Mesothelial cell of epicardium (in vitro differentiated cells): ENCODE results near the gene ADGRL2. TPM values are rescaled to one million over a fixed set of nuclear protein-coding genes. Genes with fewer than 3 reads are reported as not detected.
A peak's percentile ranks its signal among the peaks of the same experiment; 100 is the strongest.
"Not testable (repeated sequence)": the region's sequence is repeated elsewhere in the genome, so short reads cannot be mapped to it uniquely, and the experiment has no call there.

Source experiments
- DNase-seq, 2 experiments: peaks; one replicate each; pipeline ENCODE4 v3.0.0; 2021; ENCODE audit warnings: low spot score in 2 of 2; ENCODE audit not compliant: unreplicated experiment in 2 of 2
- H3K27ac Mint-ChIP-seq: 2 replicates; pipeline ENCODE4 v1.8.0; 2021; ENCODE audit warnings: mixed read lengths
- H3K27me3 Mint-ChIP-seq: 2 replicates; pipeline ENCODE4 v1.8.0; 2021; ENCODE audit warnings: low read depth, mixed read lengths
- H3K36me3 Mint-ChIP-seq: 2 replicates; pipeline ENCODE4 v1.8.0; 2021; ENCODE audit warnings: mixed read lengths
- H3K4me1 Mint-ChIP-seq: 2 replicates; pipeline ENCODE4 v1.8.0; 2021; ENCODE audit warnings: mixed read lengths
- H3K4me3 Mint-ChIP-seq: 2 replicates; pipeline ENCODE4 v1.8.0; 2021; ENCODE audit warnings: mild to moderate bottlenecking, moderate library complexity, mixed read lengths
- H3K9me3 Mint-ChIP-seq: 2 replicates; pipeline ENCODE4 v1.8.0; 2021; ENCODE audit warnings: mixed read lengths
- CTCF ChIP-seq: fragments of 200-600 bp; sonication (generic); IDR thresholded peaks from one replicate; pipeline ENCODE4 v1.5.0; 2021; ENCODE audit warnings: antibody characterized with exemption; ENCODE audit not compliant: unreplicated experiment
- total RNA-seq: library from RNA; stranded (reverse); gene quantifications from 3 replicates; pipeline ENCODE4 v1.2.1, GENCODE V29; 2021

ADGRL2 gene
- total RNA-seq, 1 donor from 2014 or later: 83.4 TPM

DNA sequence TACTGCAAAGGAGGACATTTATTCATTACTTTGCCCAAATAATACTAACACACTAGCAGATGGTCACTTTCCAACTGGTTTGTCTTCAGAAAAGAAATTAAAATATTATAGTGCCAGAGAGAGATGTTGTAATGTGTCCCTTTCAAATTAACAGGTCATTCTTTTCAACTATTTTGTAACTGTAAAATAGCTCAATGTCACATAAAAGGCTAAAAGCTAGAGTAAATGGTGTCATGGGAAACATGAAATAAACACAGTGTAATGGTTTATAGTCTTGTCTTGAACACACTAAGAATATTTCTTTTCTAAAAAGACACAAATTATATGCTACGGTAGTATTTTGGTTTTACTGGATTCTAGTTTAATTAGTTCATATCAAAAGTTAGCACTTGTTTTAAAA is 77.8 kb downstream of the ADGRL2 start:
- H3K27me3 Mint-ChIP-seq: no peaks in the 10 kb centered on the region
- TF ChIP-seq CTCF: no peak
- peak overlapping the region; percentile 75 for H3K27ac Mint-ChIP-seq
- H3K9me3 Mint-ChIP-seq: no peaks in the 10 kb centered on the region
- no peak overlapping the region for H3K4me3 Mint-ChIP-seq
- DNase-seq: no peak
- peaks cover 2% of the 10 kb centered on the region for H3K36me3 Mint-ChIP-seq
- H3K4me1 Mint-ChIP-seq: peaks cover 72% of the 10 kb centered on the region

GRCh38 chr1:81880781-81881180 is 80.0 kb downstream of the ADGRL2 start:
- no peak for TF ChIP-seq CTCF
- DNase-seq: no peak
- Mint-ChIP-seq H3K4me1 (peaks cover 52% of the 10 kb centered on the region), H3K36me3 (peaks cover 2% of the 10 kb centered on the region), H3K27me3 (no peaks in the 10 kb centered on the region), H3K9me3 (no peaks in the 10 kb centered on the region), H3K27ac (no peak overlapping the region), H3K4me3 (no peak overlapping the region)

DNA sequence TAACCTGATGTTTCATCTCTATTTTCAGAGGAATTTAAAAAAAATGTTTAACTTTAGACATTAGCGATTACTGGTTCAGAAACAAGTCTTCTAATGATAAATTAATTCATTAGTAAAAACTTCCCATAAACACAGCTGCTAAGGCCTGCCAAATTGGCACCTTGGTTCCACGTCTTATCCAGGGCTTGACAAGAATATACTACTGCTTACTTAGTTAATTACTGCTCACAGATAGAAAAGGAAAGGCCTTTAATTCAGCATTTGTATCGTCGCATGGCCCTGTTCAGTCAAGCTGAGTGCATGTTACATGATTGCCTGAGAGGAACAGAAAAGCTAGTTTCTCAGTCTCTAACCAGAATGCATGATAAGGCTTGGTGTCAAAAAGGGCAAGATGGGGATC is 84.6 kb downstream of the ADGRL2 start:
- no peaks in the 10 kb centered on the region for H3K27me3 Mint-ChIP-seq
- no peak overlapping the region for H3K4me3 Mint-ChIP-seq
- TF ChIP-seq CTCF: no peak
- no peaks in the 10 kb centered on the region for H3K9me3 Mint-ChIP-seq
- H3K27ac Mint-ChIP-seq: no peak overlapping the region
- H3K36me3 Mint-ChIP-seq: peaks cover 2% of the 10 kb centered on the region
- peaks cover 31% of the 10 kb centered on the region for H3K4me1 Mint-ChIP-seq
- DNase-seq: no peak

DNA sequence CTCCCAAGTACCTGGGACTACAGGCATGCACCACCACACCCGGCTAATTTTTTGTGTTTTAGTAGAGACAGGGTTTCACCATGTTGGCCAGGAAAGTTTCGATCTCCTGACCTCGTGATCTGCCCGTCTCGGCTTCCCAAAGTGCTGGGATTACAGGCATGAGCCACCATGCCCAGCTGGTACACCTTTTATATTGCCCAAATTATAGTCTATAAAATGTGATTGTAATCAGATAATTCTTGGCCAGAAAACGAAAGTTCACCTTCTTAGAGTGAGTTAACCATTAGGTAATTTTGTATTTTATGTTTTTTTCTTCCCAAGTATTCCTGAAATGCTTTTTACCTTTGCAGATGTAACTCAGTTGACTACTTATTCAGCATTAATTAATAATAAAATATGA is 85.6 kb downstream of the ADGRL2 start:
- H3K4me3 Mint-ChIP-seq, H3K36me3 Mint-ChIP-seq, H3K27me3 Mint-ChIP-seq, H3K9me3 Mint-ChIP-seq, DNase-seq: not testable (repeated sequence)
- peak overlapping the region; percentile 61 for H3K27ac Mint-ChIP-seq
- peaks cover 27% of the 10 kb centered on the region for H3K4me1 Mint-ChIP-seq

DNA sequence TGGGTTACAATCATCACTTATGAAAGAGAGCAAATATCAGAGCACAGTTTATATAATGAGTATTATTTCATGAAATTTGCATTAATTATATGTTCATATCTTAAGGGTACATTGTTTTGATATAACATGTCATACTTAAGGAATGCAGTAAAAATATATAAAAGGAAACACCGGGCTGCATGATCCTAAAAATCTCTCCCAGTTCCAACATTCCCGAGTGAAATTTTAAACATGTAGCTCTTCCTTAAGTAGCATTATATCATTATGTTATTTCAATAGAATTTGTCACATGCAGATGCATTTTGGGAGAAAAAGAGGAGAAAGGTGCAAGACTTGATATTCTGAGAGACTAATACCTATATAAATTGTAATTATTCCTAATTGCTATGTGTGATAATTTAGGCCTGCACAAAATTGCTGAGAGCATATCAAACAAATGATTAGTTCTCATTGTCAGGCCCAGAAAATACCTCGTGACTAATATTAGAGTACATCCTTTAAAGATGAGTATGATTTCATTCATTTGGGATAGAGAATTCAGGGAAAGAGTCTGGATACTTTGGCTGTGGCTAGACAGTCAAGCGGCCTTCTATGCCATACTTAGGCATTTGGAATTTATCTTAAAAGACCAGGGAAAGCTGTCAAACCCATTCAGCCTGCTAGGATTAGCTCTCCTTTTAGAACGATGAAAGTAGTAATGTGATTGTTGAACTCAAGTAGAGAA is 86.8 kb downstream of the ADGRL2 start:
- Mint-ChIP-seq H3K4me3 (no peak overlapping the region), H3K4me1 (peaks cover 21% of the 10 kb centered on the region), H3K27ac (peak overlapping the region; percentile 47), H3K27me3 (no peaks in the 10 kb centered on the region), H3K36me3 (no peaks in the 10 kb centered on the region), H3K9me3 (no peaks in the 10 kb centered on the region)
- no peak for TF ChIP-seq CTCF
- DNase-seq: no peak

DNA sequence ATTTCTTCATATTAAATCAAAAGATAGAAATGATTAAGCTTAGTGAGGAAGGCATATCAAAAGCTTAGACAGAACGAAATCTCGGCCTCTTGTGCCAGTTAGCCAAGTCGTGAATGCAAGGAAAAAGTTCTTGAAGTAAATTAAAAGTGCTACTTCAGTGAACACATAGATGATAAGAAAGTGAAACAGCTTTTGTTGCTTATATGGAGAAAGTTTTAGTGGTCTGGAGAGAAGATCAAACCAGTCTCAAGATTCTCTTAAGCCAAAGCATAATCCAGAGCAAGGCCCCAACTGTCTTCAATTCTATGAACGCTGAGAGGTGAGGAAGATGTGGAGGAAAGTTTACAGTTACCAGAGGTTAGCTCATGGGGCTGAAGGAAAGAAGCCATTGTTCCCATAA is 88.4 kb downstream of the ADGRL2 start:
- H3K9me3 Mint-ChIP-seq: no peaks in the 10 kb centered on the region
- no peak for TF ChIP-seq CTCF
- H3K36me3 Mint-ChIP-seq: no peaks in the 10 kb centered on the region
- no peak overlapping the region for H3K4me3 Mint-ChIP-seq
- no peaks in the 10 kb centered on the region for H3K27me3 Mint-ChIP-seq
- peaks cover 19% of the 10 kb centered on the region for H3K4me1 Mint-ChIP-seq
- no peak for DNase-seq
- H3K27ac Mint-ChIP-seq: no peak overlapping the region
